Measurements from ENCODE around the gene JPH2.

The JPH2 gene

GRCh38 chr20:44087051-44087856, 99.7 kb downstream of the JPH2 start:
- TF ChIP-seq ZFX (IDR thresholded peaks at IDR 0.05; ENCODE audit: borderline replicate concordance) (no peak), CTCF (IDR thresholded peaks at IDR 0.05) (no peak)
- no peak overlapping the region for H3K27ac ChIP-seq

- no peak overlapping the region for H3K27ac ChIP-seq
- TF ChIP-seq CTCF (IDR thresholded peaks at IDR 0.05) (no peak), ZFX (IDR thresholded peaks at IDR 0.05; ENCODE audit: borderline replicate concordance) (no peak)
Observed at GRCh38 chr20:44085616-44086434, 101.2 kb downstream of the JPH2 start.

- no peak overlapping the region for H3K27ac ChIP-seq
- TF ChIP-seq ZFX (IDR thresholded peaks at IDR 0.05; ENCODE audit: borderline replicate concordance) (no peak), CTCF (IDR thresholded peaks at IDR 0.05) (no peak)
Observed at GRCh38 chr20:44084891-44085290, 102.1 kb downstream of the JPH2 start.

- H3K27ac ChIP-seq, result no peak overlapping the region
- no peak for TF ChIP-seq CTCF (IDR thresholded peaks at IDR 0.05)
- TF ChIP-seq ZFX (IDR thresholded peaks at IDR 0.05; ENCODE audit: borderline replicate concordance), result no peak
Observed at GRCh38 chr20:44084439-44084838, 102.5 kb downstream of the JPH2 start.

- no peak for TF ChIP-seq ZFX (IDR thresholded peaks at IDR 0.05; ENCODE audit: borderline replicate concordance)
- TF ChIP-seq CTCF (IDR thresholded peaks at IDR 0.05), result no peak
- H3K27ac ChIP-seq, result no peak overlapping the region
Observed at GRCh38 chr20:44083220-44083933, 103.6 kb downstream of the JPH2 start.

- TF ChIP-seq CTCF (IDR thresholded peaks at IDR 0.05) (no peak), ZFX (IDR thresholded peaks at IDR 0.05; ENCODE audit: borderline replicate concordance) (no peak)
- H3K27ac ChIP-seq, result no peak overlapping the region
Observed at GRCh38 chr20:44081888-44082287, 105.1 kb downstream of the JPH2 start.

Measured in 22Rv1 (cell line).